A673 (cell line): ENCODE data around the gene OR2H1.

ENCODE experiments used
- CTCF ChIP-seq: fragments of 300-800, 200-600 bp; sonication (generic); conservative IDR thresholded peaks from 2 replicates; pipeline ENCODE4 v1.5.1; 2017; ENCODE audit warnings: low read depth, mild to moderate bottlenecking, antibody characterized with exemption, low read length, moderate library complexity, mixed read lengths
- EZH2 ChIP-seq: fragments of 200-600 bp; sonication (generic); IDR thresholded peaks from 2 replicates; pipeline ENCODE4 v1.6.1; 2017; ENCODE audit warnings: borderline replicate concordance, low read depth, mild to moderate bottlenecking, mixed read lengths, antibody characterized with exemption, low read length; ENCODE audit not compliant: poor library complexity, severe bottlenecking

- no peak for TF ChIP-seq CTCF
- no peak for TF ChIP-seq EZH2
Measured at GRCh38 chr6:29489286-29489685, 32.3 kb downstream of the OR2H1 start.
